Raji (cell line): ENCODE measurements around the gene DNAJC1.

Experiments used
- POLR2A ChIP-seq: IDR thresholded peaks from 2 replicates; pipeline ENCODE4 v1.6.1; 2011; ENCODE audit warnings: low read depth, low read length, control low read depth; ENCODE audit not compliant: insufficient read depth

Gene DNAJC1

DNA sequence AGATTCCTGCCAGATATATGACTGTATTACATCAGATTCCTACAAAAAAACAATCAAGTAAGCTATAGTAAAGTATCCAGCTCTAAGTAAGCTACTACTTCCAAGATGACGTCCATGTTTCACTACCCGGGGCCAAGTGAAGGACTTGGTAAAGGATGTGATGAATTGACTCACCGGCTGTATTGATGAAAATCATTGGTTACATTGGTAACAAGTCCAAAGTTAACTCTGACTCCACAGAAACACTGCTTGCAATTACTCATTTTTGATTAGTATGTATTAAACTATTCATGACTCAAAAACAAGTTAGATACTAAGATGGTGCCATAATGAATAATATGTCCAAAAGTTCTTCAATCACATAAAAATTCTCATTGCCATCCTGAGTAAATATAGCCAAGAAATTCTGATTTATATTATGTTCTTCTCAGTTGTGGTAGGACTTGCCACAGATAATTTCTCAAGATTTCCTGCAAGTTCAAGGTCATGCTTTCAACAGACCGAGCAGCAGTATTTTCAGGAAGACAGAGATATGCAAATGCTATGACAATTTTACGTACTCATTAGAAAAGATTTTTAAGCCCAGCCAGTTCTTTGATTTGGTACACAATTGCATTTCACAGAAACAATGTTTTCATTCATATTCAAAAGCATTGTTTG is 12.6 kb upstream of the DNAJC1 start:
- TF ChIP-seq POLR2A: no peak

DNA sequence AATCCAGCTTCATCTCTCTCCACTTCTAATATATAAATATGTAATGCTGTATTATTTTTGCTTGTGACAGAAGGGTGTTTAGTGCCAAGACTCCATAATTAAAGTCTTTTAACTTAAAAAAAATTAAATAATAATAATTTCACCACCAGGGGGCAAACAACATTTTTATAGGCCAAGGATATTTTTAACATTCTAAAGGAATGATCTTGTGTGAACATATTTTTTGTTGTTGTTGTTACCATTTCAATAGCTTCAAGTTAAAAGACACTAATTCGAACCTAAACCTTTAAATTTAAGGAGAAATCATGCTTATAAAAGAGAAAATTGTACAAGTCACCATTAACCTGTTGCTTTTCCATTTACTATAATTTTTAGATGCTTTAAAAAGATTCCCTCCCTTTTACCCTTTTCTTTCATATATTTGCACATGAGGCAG is 7.5 kb upstream of the DNAJC1 start:
- no peak for TF ChIP-seq POLR2A

DNA sequence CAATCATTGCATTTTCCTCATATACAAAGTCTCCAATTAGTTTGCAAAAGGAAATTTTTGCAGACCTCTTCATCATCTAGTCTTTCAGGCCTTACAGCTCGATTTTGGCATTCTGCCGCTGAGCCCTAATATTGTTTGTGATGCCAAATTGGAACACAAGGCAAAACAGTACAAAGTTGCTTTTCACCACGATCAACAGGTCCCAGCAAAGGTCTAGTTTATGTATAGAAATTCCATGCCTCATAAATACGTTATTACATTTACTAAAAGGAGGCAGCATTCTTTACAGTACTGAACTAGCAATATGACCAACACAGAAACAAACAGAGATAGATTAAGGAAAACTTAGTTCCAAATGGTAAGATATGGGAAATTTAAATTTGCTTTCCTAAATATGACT is 7.0 kb upstream of the DNAJC1 start:
- no peak for TF ChIP-seq POLR2A

DNA sequence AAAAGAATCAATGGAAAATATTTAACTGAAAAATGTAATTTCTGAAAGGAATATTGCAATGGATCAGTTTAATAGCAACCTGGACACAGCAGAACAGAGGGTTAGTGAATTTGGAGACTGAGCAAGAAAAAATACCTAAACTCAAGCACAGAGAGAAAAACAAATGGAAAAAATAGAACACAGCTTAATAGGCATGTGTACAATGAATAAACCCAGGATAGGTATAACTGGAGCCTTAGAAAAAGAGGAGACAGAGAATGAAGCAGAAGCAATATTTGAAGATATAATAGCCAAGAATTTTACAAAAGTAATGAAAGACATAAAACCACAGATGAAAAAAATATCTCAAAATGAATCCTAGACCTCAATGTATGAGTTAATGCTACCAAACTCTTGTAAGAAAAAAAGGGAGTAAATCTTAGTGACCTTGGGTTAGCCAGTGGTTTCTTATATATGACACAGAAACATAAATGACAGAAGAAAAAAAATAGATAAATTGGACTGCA is 2.9 kb upstream of the DNAJC1 start:
- TF ChIP-seq POLR2A: no peak

DNA sequence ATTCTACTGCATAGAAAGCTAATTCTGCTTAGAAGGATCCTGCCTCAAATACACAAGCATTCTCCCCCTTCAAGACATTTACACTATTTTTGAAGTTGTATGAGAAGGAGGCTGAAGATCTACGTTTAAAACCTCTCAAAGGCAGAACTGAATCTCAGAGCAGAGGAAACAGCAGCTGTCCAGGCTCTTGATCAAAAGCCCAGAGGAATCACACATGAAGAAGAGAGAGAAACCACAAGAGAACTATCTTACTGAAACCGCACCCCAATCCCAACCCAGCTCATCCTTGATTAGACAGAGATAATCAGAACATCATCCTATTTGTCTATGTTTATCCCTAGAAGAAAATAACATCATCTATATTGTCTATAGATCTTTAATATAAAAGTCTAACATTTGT is 2.2 kb upstream of the DNAJC1 start:
- TF ChIP-seq POLR2A: no peak

DNA sequence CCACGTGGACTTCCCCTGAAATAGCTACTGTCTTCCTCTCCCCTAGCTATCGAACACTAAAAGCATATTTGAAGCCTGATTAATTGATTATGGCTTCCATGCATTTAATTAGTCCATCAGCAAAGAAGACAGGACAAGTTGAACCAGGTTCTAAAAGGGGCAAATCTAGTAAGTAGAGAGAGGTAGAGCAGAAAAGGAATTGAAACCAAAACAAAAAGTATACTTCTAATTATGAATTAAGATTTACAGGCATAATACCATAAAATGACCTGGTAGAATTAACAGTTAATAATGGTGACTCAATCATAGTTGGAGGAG is 393 bp upstream of the DNAJC1 start:
- TF ChIP-seq POLR2A: no peak

DNA sequence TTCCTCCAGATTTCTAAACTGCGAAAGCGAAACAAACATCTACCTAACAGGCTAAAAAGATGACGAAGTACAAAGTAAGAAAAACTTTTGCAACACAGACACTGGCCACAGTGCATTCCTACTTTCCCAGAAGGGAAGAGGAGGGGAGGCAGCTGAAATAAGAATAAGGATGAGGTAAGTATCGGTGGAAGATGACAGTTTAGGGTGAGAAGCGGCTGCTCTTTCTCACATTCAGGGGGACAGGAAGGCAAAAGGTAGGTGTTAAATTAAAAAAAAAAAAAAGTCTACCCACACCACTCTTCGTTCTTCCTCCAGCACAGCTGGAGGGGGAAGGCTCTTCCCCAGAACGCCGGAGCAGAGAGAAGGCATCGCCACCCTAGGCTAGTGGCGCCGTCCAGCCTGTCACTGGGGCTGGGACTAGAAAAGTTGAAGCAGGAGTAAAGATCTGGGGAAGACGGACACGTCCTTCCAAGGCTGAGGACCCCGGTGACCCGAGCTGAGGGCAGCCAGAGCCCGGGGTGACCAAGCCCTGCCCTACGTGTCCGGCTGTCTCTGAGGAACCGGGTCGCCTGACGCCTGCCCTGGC is 846 bp downstream of the DNAJC1 start:
- no peak for TF ChIP-seq POLR2A

DNA sequence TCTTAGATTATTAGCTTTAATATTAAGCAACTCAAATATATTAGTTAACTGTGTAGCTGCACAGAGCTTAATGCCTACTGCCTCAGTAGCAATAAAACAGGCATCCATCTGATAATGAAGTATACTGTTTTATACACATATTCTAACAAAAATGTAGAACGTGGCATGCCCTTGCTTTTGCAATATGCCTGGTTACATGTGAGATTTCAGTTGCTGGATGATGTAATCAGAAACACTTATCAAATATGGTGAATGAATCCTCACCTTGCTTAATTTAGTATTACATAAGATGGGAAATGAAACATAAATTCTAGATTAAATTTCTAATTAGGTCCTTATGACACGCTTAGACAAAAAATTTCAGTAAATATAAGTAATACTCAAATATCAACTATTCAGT is 8.0 kb downstream of the DNAJC1 start:
- TF ChIP-seq POLR2A: no peak

DNA sequence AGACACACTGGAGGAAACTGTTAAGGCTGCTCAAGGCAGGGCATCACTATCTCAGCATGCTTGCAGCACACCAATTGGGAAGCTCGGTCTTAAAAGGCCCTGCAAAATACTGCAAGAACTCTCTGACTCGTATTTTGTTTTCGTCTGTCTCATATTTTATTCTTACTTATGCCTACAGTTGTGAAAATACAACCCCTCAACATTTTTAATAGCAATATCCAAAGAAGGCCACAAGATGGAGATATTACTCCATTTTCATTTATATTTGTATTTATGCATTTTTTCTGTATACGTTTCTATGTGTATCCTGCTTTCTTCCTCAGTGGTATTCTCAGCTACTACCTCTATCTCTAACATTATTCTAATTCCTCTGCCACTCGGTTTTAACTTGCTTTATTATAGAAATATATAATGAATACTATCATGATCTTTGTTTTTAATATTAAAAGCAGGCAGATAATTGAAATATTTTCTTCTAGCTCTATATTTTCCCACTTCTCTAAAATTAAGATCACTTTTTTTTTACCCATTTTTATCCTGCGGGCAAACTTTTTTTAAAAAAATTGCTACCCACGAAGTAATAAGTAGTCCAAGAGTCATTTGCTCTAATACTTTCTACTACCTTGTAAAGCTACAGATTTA is 10.0 kb downstream of the DNAJC1 start:
- no peak for TF ChIP-seq POLR2A

DNA sequence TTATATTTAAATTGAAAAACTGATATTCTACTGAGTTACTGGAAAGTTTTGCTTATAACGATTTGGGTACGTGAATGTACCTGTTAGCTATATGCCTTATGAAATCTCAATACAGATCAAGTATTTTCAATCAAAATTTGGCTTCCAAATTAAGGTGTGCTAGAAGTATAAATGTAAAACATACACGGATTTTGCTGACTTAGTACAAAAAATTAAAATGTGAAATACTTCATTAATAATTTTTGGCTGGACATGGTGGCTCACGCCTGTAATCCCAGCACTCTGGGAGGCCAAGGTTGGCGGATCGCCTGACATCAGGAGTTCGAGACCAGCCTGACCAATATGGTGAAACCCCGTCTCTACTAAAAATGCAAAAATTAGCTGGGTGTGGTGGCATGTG is 11.7 kb downstream of the DNAJC1 start:
- TF ChIP-seq POLR2A: no peak

DNA sequence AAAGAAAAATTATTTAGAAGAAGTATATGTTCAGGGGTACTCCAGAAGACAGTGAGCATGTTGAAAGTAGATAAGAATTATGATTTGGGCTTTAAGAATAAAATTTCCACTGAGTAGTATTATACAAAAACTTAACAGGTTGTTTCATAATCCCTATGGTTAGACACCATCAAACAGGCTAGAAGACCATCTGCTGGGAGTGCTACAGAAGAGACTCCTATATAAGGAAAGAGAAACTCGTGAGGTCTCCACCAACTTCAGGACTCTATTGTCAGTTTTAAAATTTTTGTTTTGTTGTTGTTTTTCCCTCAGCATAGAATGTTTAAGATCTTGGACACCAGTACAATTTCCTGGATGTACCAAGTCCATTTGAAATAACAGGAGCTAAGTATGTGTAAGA is 13.1 kb downstream of the DNAJC1 start:
- TF ChIP-seq POLR2A: no peak

DNA sequence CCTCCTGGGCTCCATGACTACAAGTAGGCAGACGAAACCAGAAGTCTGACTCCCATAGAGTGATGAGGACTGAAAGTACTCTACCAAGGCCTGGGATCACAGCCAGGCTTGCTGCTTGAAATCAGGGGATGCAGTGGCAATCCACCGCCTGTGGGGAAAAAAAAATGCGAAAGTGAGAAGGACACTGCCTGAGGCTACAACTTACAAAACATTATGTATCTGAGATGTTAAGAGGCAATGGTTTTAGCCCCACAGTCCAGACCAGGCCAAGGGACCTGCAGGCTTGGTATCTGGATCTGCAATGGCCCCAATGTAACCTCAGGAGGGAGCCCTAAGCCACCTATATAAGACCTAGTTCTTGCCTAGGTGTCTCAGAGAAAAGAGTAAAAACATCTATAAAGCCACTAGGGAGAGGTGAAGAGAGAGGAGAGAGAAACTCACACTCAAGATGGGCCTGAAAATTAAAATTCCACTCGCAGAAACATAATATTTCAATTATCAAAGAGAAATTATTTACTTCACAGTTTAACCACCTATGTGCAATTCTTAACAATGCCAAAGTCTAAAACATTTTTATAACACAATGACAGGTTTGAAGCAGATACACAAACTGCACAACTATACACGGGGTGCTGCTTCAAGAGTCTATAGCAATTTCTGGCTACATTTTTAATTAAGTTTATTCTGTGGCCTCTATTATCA is 13.9 kb downstream of the DNAJC1 start:
- no peak for TF ChIP-seq POLR2A

DNA sequence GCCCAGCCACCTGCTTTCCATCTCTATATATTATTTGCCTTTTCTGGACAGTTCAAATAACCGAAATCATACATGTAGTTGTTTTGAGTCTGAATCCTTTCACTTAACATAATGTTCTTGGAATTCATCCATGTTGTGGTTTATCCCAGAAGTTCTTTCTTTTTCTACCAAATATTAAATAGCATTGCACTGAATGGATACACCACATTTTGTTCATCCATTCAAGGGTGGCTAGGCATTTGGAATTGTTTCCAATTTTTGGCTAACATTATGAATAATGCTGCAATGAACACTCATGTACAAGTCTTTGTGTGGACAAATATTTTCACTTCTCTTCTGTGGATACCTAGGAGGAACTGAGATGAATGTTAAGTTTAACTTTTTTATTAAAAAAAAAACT is 18.0 kb downstream of the DNAJC1 start:
- TF ChIP-seq POLR2A: no peak

DNA sequence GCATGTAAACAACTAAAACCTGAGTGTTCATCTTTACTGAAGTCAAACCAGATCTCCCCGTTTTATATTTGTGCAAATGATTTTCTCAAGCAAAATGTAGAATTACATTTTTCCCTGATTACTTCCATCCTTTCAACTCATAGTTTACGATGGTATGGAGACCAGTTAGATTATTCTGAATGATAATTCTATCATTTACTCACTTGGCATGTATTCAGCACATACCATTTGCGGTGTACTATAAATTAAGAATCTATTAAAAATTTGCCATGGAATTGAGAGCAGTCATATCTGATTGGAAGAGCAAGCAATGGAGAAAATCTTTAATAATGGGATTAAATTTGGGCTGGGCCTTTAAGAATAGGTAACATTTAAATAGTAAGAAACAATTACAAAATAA is 22.4 kb downstream of the DNAJC1 start:
- TF ChIP-seq POLR2A: no peak

DNA sequence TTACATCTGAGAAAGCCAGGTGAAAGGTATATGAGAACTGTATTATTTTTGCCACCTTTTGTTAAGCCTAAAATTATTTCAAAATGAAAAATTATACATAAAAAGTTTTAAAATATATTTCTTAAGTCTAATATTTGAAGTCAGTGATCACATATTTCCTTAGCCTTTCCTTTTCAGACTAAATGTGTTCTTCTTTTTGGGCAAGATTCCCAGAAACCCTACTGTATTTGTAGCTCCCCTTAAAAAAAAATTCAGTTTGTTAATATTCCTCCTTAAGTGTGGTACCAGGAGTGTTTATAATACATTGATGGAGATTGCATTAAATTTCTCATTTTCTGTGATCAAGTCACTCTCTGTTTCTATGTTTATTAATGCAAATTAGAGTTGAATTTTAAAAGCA is 22.8 kb downstream of the DNAJC1 start:
- TF ChIP-seq POLR2A: no peak
